HFF-Myc (cell line): ENCODE data around the gene RELN.

Experiments
- DNase-seq: peaks from one replicate; pipeline ENCODE4 v3.0.0-alpha.2; 2011; ENCODE audit warnings: low read depth; ENCODE audit errors: extremely low read depth
- H3K4me3 ChIP-seq: replicated peaks from 2 replicates; pipeline ENCODE4 v1.5.1; 2011; ENCODE audit warnings: low read depth, mild to moderate bottlenecking, control low read depth, low read length
- TF ChIP-seq, protein P1 (sequence below): IDR thresholded peaks from 2 replicates; pipeline ENCODE4 v1.5.1; 2012; ENCODE audit warnings: mild to moderate bottlenecking, low read depth, low read length, control low read depth; ENCODE audit errors: missing control alignments

The RELN gene

GRCh38 chr7:104029765-104030164 lies 40.3 kb upstream of the RELN start:
- no peak for DNase-seq
- TF ChIP-seq, protein P1, sequence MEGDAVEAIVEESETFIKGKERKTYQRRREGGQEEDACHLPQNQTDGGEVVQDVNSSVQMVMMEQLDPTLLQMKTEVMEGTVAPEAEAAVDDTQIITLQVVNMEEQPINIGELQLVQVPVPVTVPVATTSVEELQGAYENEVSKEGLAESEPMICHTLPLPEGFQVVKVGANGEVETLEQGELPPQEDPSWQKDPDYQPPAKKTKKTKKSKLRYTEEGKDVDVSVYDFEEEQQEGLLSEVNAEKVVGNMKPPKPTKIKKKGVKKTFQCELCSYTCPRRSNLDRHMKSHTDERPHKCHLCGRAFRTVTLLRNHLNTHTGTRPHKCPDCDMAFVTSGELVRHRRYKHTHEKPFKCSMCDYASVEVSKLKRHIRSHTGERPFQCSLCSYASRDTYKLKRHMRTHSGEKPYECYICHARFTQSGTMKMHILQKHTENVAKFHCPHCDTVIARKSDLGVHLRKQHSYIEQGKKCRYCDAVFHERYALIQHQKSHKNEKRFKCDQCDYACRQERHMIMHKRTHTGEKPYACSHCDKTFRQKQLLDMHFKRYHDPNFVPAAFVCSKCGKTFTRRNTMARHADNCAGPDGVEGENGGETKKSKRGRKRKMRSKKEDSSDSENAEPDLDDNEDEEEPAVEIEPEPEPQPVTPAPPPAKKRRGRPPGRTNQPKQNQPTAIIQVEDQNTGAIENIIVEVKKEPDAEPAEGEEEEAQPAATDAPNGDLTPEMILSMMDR, result no peak
- no peak overlapping the region for H3K4me3 ChIP-seq

DNA sequence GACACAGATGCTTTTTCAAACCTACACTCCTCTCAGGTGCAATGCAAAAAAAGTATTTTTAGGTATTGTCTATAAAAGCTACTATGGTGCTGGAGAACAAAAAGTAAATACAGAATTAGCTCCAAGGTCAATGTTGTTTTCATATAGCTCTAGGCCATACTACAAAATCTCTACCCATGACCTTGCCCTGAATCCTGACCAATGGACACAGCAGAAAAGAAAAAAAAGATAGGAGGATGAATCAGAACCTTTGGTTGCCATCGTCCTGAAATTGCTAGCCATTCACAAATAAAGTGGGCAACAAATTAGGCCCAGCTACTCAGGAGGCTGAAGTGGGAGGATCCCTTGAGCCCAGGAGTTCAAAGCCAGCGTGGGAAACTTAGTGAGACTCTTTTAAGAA lies 35.2 kb upstream of the RELN start:
- DNase-seq, result no peak
- H3K4me3 ChIP-seq, result no peak overlapping the region
- TF ChIP-seq, protein P1, result no peak

GRCh38 chr7:104023100-104023499 lies 33.6 kb upstream of the RELN start:
- DNase-seq, result no peak
- H3K4me3 ChIP-seq, result no peak overlapping the region
- TF ChIP-seq, protein P1, result no peak

DNA sequence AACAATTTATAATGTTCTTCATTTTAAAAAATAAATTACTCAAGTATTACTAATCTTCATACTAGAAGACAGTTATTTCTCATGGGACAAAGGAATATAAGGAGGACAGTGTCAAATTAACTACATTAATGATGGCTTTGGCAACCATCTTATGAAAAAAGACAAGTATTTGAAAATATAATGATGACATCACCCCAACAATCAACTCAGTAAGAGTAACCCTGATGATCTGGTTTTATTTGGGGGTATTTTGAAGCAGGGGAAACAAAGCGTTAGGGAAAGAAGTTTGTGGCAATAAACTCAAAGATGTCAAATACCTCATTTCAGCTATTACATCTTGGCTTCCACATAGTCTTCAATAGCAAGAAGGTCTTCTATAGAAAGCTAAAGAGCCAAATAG lies 29.0 kb upstream of the RELN start:
- TF ChIP-seq, protein P1, result no peak
- no peak overlapping the region for H3K4me3 ChIP-seq
- DNase-seq, result no peak

DNA sequence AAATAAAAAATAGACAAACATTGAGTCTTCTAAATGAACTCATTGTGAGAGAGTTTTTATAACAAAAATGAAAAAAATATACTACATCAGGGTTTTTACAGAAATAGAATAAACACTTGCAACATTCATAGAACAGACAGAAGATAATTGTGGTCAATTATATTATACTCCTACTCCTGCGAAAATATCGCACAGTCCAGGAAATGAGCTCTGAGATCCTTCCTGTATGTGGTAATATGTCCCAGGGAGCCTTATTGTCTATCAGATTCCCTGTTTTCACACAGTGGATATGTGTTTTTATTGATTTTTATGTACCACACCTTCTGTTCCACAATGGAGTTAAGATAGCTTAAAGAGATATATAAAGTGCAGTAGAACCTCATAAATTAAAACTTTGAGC lies 27.5 kb upstream of the RELN start:
- DNase-seq, result no peak
- no peak overlapping the region for H3K4me3 ChIP-seq
- TF ChIP-seq, protein P1, result no peak

- no peak for DNase-seq
- TF ChIP-seq, protein P1, result no peak
- H3K4me3 ChIP-seq, result no peak overlapping the region
These were observed 23.4 kb upstream of the RELN start for GRCh38 chr7:104012835-104013234.

DNA sequence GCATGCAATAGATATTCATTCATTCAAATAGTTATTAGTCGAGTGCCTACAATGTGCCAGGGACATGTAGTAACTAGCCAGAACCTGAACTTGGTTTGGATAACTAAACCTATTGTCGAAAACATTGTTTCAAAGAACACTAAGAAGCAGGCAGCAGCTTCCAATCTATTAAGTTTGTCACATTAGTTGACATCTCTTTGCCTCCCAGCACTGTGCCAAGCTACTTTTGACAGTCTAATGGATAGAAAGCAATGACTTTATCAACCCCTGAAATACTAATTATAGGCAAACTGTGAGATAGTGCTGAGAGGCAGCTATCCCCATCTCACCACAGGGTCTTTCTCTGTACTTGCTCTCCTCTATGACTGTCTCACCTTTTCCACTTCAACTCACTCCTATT lies 22.4 kb upstream of the RELN start:
- H3K4me3 ChIP-seq, result no peak overlapping the region
- no peak for DNase-seq
- TF ChIP-seq, protein P1, result no peak
